IMR-90 (cell line): ENCODE measurements around the gene SLC38A8. TPM values are rescaled to one million over a fixed set of nuclear protein-coding genes. Genes with fewer than 3 reads are reported as not detected.

Source experiments
- ATAC-seq: fragments of 200-7000 bp; cut with Tn5 transposase; 2 replicates; pipeline ENCODE4 v1.9.1; 2020; ENCODE audit warnings: low read depth, mild to moderate bottlenecking, moderate library complexity
- BruUV-seq: library from RNA; stranded (reverse); fragments of 400-500 nt; replicated peaks from 2 replicates; lab custom pipeline; 2021; lab: Mats Ljungman, UMichigan
- CTCF ChIA-PET: fragments of 300-600 bp; formaldehyde crosslinking; extraction: SDS; loops from one replicate; lab custom pipeline; 2021; ENCODE audit warnings: antibody characterized with exemption; lab: Yijun Ruan, JAX
- POLR2A ChIA-PET: fragments of 300-600 bp; sonication (Branson Sonifier 250); formaldehyde crosslinking; loops from one replicate; lab custom pipeline; 2022; ENCODE audit warnings: antibody characterized with exemption; ENCODE audit not compliant: unreplicated experiment; lab: Charles Lee
- DNase-seq: peaks from one replicate; pipeline ENCODE4 v3.0.0; 2013
- H2AFZ ChIP-seq: replicated peaks from 2 replicates; pipeline ENCODE3; 2013; ENCODE audit warnings: low read length, mild to moderate bottlenecking; ENCODE audit not compliant: poor library complexity
- H2AK5ac ChIP-seq: 2 replicates; pipeline ENCODE4 v1.6.1; 2013; ENCODE audit warnings: low read depth, low read length, inconsistent platforms
- H2AK9ac ChIP-seq: replicated peaks from 2 replicates; pipeline ENCODE3; 2013; ENCODE audit warnings: mild to moderate bottlenecking, low read depth, low read length, moderate library complexity; ENCODE audit not compliant: poor library complexity
- H2BK120ac ChIP-seq: 2 replicates; pipeline ENCODE4 v1.6.1; 2013; ENCODE audit warnings: low read depth, low read length, inconsistent platforms
- H2BK15ac ChIP-seq: 3 replicates; pipeline ENCODE4 v1.6.1; 2013; ENCODE audit warnings: low read depth, low read length, inconsistent platforms
- H2BK20ac ChIP-seq: 2 replicates; pipeline ENCODE4 v1.6.1; 2013; ENCODE audit warnings: low read depth, mild to moderate bottlenecking, inconsistent platforms, low read length, moderate library complexity
- H2BK5ac ChIP-seq: 2 replicates; pipeline ENCODE4 v1.6.1; 2013; ENCODE audit warnings: mild to moderate bottlenecking, low read depth, low read length, inconsistent platforms; ENCODE audit not compliant: poor library complexity, severe bottlenecking
- H3K14ac ChIP-seq: replicated peaks from 2 replicates; pipeline ENCODE4 v1.6.1; 2013; ENCODE audit warnings: low read depth, low read length, inconsistent platforms
- H3K18ac ChIP-seq: 2 replicates; pipeline ENCODE4 v1.6.1; 2013; ENCODE audit warnings: low read depth, low read length, control low read depth
- H3K23ac ChIP-seq: 2 replicates; pipeline ENCODE4 v1.6.1; 2013; ENCODE audit warnings: low read depth, low read length, inconsistent platforms
- H3K27ac ChIP-seq: 2 replicates; pipeline ENCODE4 v1.5.1; 2013; ENCODE audit warnings: mild to moderate bottlenecking, control low read depth, low read length; ENCODE audit not compliant: insufficient read depth
- H3K27me3 ChIP-seq: 2 replicates; pipeline ENCODE4 v1.6.1; 2013; ENCODE audit warnings: low read length; ENCODE audit not compliant: control insufficient read depth, insufficient read depth
- H3K36me3 ChIP-seq: 2 replicates; pipeline ENCODE4 v1.6.1; 2013; ENCODE audit warnings: low read length, mixed read lengths; ENCODE audit not compliant: control insufficient read depth, insufficient read depth
- H3K4ac ChIP-seq: 2 replicates; pipeline ENCODE4 v1.6.1; 2013; ENCODE audit warnings: low read depth, low read length, inconsistent platforms
- H3K4me1 ChIP-seq: 2 replicates; pipeline ENCODE4 v1.6.1; 2013; ENCODE audit warnings: low read length, mixed read lengths; ENCODE audit not compliant: control insufficient read depth, insufficient read depth
- H3K4me2 ChIP-seq: 2 replicates; pipeline ENCODE4 v1.6.1; 2013; ENCODE audit warnings: low read depth, mild to moderate bottlenecking, control low read depth, low read length, moderate library complexity
- H3K4me3 ChIP-seq: 2 replicates; pipeline ENCODE4 v1.5.1; 2013; ENCODE audit warnings: low read depth, mild to moderate bottlenecking, control low read depth, low read length, moderate library complexity; ENCODE audit not compliant: insufficient read depth
- H3K56ac ChIP-seq: 2 replicates; pipeline ENCODE4 v1.6.1; 2013; ENCODE audit warnings: low read length, inconsistent platforms; ENCODE audit not compliant: insufficient read depth; ENCODE audit errors: extremely low read depth
- H3K79me1 ChIP-seq, 2 experiments: 2 replicates each; pipeline ENCODE4 v1.6.1; 2013; ENCODE audit warnings: low read length in 2 of 2, inconsistent platforms in 1 of 2, low read depth in 1 of 2
- H3K9ac ChIP-seq: 2 replicates; pipeline ENCODE4 v1.6.1; 2013; ENCODE audit warnings: low read depth, low read length, control low read depth
- H3K9me1 ChIP-seq: 2 replicates; pipeline ENCODE4 v1.6.1; 2013; ENCODE audit warnings: low read length, inconsistent platforms; ENCODE audit not compliant: insufficient read depth
- H3K9me3 ChIP-seq: 2 replicates; pipeline ENCODE4 v1.6.1; 2013; ENCODE audit warnings: low read length; ENCODE audit not compliant: control insufficient read depth, insufficient read depth
- H4K20me1 ChIP-seq: 2 replicates; pipeline ENCODE4 v1.6.1; 2013; ENCODE audit warnings: low read length, inconsistent platforms; ENCODE audit not compliant: insufficient read depth
- H4K5ac ChIP-seq: 2 replicates; pipeline ENCODE4 v1.6.1; 2013; ENCODE audit warnings: mild to moderate bottlenecking, low read depth, low read length, control low read depth
- H4K8ac ChIP-seq, 2 experiments: 2 replicates each; pipeline ENCODE4 v1.6.1; 2013; ENCODE audit warnings: low read depth in 2 of 2, low read length in 2 of 2, control low read depth in 1 of 2, inconsistent platforms in 1 of 2
- H4K91ac ChIP-seq: 2 replicates; pipeline ENCODE4 v1.6.1; 2013; ENCODE audit warnings: low read depth, low read length, inconsistent platforms; ENCODE audit not compliant: insufficient read depth
- CEBPB ChIP-seq: IDR thresholded peaks from 2 replicates; pipeline ENCODE4 v1.6.1; 2012; ENCODE audit warnings: low read depth, low read length, improper control_type of control experiment
- CTCF ChIP-seq: conservative IDR thresholded peaks from 2 replicates; pipeline ENCODE4 v1.5.1; 2012; ENCODE audit warnings: mild to moderate bottlenecking, low read depth, low read length, improper control_type of control experiment
- ELK1 ChIP-seq: fragments of 150-350 bp; IDR thresholded peaks from 2 replicates; pipeline ENCODE4 v1.6.1; 2016; ENCODE audit warnings: low read depth, mild to moderate bottlenecking, low read length, moderate library complexity, borderline replicate concordance
- RCOR1 ChIP-seq: IDR thresholded peaks from 2 replicates; pipeline ENCODE4 v1.6.1; 2012; ENCODE audit warnings: mild to moderate bottlenecking, low read length, improper control_type of control experiment; ENCODE audit not compliant: insufficient replicate concordance
- RFX5 ChIP-seq: IDR thresholded peaks from 2 replicates; pipeline ENCODE4 v1.8.0; 2012; ENCODE audit warnings: low read depth, mild to moderate bottlenecking, low read length, moderate library complexity
- WGBS, 2 experiments: methylation state at CpG; one replicate each; pipeline versions ENCODE4 v1.1.5 to v1.1.7; 2013; ENCODE audit warnings: missing lambda C conversion rate in 2 of 2; ENCODE audit not compliant: insufficient read length in 1 of 2; ENCODE audit errors: extremely low coverage in 2 of 2; 5-methylcytosine and 5-hydroxymethylcytosine counted together
- dilution Hi-C: fragments of 300-500 bp; cut with HindIII; formaldehyde crosslinking; loops from one replicate; pipeline ENCODE4 v1.14.3; 2018; ENCODE audit warnings: low sequenced_read_pairs; ENCODE audit not compliant: unreplicated experiment
- in situ Hi-C: fragments of 300-500 bp; cut with MboI; formaldehyde crosslinking; loops from 3 replicates; pipeline ENCODE4 v1.14.3; 2019; ENCODE audit warnings: low sequenced_read_pairs, inconsistent platforms, mixed read lengths
- intact Hi-C: fragments of 100-400 bp; cut with micrococcal nuclease; formaldehyde crosslinking; loops from 2 replicates; pipeline ENCODE4 v1.10.0; 2022
- polyA plus RNA-seq, 3 experiments: library from polyadenylated mRNA; depleted of rRNA; stranded (reverse); fragments of >200 nt; gene quantifications; 2 replicates each; pipeline ENCODE4 v1.2.3, GENCODE V29; 2012; ENCODE audit warnings: low replicate concordance in 1 of 3
- total RNA-seq: library from RNA; depleted of rRNA; stranded (reverse); fragments of >200 nt; gene quantifications from 2 replicates; pipeline ENCODE4 v1.2.3, GENCODE V29; 2012

SLC38A8 gene
- total and polyA plus RNA-seq, 2 of the 4 experiments (the other 2 are of a cell fraction) = not detected

- TF ChIP-seq CEBPB = no peak
- TF ChIP-seq CTCF = no peak
- no peak for TF ChIP-seq RFX5
- no peak for TF ChIP-seq ELK1
- TF ChIP-seq RCOR1 = no peak
- DNase-seq (no peak), ATAC-seq (no peak)
- H3K9me3 ChIP-seq = no peaks in the 10 kb centered on the region
- ChIA-PET CTCF (no interaction called here), POLR2A (no interaction called here)
- H4K8ac ChIP-seq = no peak overlapping the region
- peaks cover 7% of the 10 kb centered on the region; the same call in 1 of the 2 replicates for H4K20me1 ChIP-seq
- no peaks in the 10 kb centered on the region for H3K27me3 ChIP-seq
- H2AK5ac ChIP-seq = no peak overlapping the region
- H3K4ac ChIP-seq = no peak overlapping the region
- dilution Hi-C loops (no loop called here), intact Hi-C loops (no loop called here), in situ Hi-C loops (loop anchor here (10.0 to 25.0 kb wide), 2 partner anchors 213 to 526 kb away; no protein-coding TSS in a partner anchor)
- H2BK20ac ChIP-seq = no peak overlapping the region
- BruUV-seq = no TSS peak
- no peak overlapping the region for H4K5ac ChIP-seq
- H3K18ac ChIP-seq = no peak overlapping the region
- no peak overlapping the region for H3K23ac ChIP-seq
- no peak overlapping the region for H3K4me2 ChIP-seq
- H3K4me3 ChIP-seq = no peak overlapping the region
- H2BK15ac ChIP-seq = no peak overlapping the region
- H3K79me1 ChIP-seq = peaks cover 0 to under 1% of the 10 kb centered on the region in 2 experiments; a peak in 1 of 4 replicates
- H2BK120ac ChIP-seq = no peak overlapping the region
- peak overlapping the region; percentile 50 for H2AK9ac ChIP-seq
- no peaks in the 10 kb centered on the region for H3K9me1 ChIP-seq
- H2BK5ac ChIP-seq = no peak overlapping the region
- no peak overlapping the region for H2AFZ ChIP-seq
- WGBS, 2 experiments = no CpG with 5 or more reads among the region's 5 CpGs
- peaks cover 41% of the 10 kb centered on the region for H3K36me3 ChIP-seq
- H3K4me1 ChIP-seq = no peaks in the 10 kb centered on the region
- no peak overlapping the region for H3K56ac ChIP-seq
- no peak overlapping the region for H3K14ac ChIP-seq
- H4K91ac ChIP-seq = no peak overlapping the region
- H3K9ac ChIP-seq = no peak overlapping the region
- H3K27ac ChIP-seq = no peak overlapping the region
These were observed 81.0 kb downstream of the SLC38A8 start for GRCh38 chr16:83961591-83961990.
